HL-60 (cell line): ENCODE results near the gene MINDY3.

Experiments used
- DNase-seq, 2 experiments: peaks; one replicate each; pipeline ENCODE4 v3.0.0-alpha.2; 2010 to 2020; ENCODE audit warnings: low read depth in 1 of 2, low spot score in 1 of 2
- H3K27ac ChIP-seq: fragments of 250-450 bp; sonication (Bioruptor Pico); replicated peaks from 2 replicates; pipeline ENCODE4 v1.5.1; 2020; ENCODE audit warnings: mild to moderate bottlenecking, moderate library complexity
- H3K27me3 ChIP-seq: fragments of 250-450 bp; sonication (Bioruptor Pico); 2 replicates; pipeline ENCODE4 v1.5.1; 2021; ENCODE audit warnings: mild to moderate bottlenecking, moderate library complexity; ENCODE audit not compliant: insufficient read depth, poor library complexity, severe bottlenecking
- H3K4me3 ChIP-seq: replicated peaks from 2 replicates; pipeline ENCODE4 v1.5.1; 2011; ENCODE audit warnings: mild to moderate bottlenecking, control low read depth, low read length; ENCODE audit not compliant: insufficient read depth
- GABPA ChIP-seq: IDR thresholded peaks from 2 replicates; pipeline ENCODE4 v1.6.1; 2012; ENCODE audit warnings: low read depth
- POLR2AphosphoS5 ChIP-seq: IDR thresholded peaks from 2 replicates; pipeline ENCODE4 v1.6.1; 2012; ENCODE audit warnings: low read depth
- REST ChIP-seq: IDR thresholded peaks from 2 replicates; pipeline ENCODE4 v1.6.1; 2012; ENCODE audit warnings: low read depth; ENCODE audit not compliant: insufficient replicate concordance
- SPI1 ChIP-seq: IDR thresholded peaks from 2 replicates; pipeline ENCODE4 v1.6.1; 2012; ENCODE audit warnings: low read depth, mild to moderate bottlenecking, borderline replicate concordance
- TF ChIP-seq, protein P1 (sequence below): IDR thresholded peaks from one replicate; pipeline ENCODE4 v1.5.1; 2011; ENCODE audit warnings: low read length, control low read depth, inconsistent platforms; ENCODE audit not compliant: insufficient read depth

Gene MINDY3

GRCh38 chr10:15796098-15796759 is 64.1 kb downstream of the MINDY3 start:
- no peak overlapping the region for H3K27ac ChIP-seq
- TF ChIP-seq SPI1 (no peak), POLR2AphosphoS5 (no peak), REST (no peak), GABPA (no peak)
- TF ChIP-seq, protein P1, sequence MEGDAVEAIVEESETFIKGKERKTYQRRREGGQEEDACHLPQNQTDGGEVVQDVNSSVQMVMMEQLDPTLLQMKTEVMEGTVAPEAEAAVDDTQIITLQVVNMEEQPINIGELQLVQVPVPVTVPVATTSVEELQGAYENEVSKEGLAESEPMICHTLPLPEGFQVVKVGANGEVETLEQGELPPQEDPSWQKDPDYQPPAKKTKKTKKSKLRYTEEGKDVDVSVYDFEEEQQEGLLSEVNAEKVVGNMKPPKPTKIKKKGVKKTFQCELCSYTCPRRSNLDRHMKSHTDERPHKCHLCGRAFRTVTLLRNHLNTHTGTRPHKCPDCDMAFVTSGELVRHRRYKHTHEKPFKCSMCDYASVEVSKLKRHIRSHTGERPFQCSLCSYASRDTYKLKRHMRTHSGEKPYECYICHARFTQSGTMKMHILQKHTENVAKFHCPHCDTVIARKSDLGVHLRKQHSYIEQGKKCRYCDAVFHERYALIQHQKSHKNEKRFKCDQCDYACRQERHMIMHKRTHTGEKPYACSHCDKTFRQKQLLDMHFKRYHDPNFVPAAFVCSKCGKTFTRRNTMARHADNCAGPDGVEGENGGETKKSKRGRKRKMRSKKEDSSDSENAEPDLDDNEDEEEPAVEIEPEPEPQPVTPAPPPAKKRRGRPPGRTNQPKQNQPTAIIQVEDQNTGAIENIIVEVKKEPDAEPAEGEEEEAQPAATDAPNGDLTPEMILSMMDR = no peak
- H3K27me3 ChIP-seq = no peaks in the 10 kb centered on the region
- H3K4me3 ChIP-seq = no peak overlapping the region
- no peak for DNase-seq

DNA sequence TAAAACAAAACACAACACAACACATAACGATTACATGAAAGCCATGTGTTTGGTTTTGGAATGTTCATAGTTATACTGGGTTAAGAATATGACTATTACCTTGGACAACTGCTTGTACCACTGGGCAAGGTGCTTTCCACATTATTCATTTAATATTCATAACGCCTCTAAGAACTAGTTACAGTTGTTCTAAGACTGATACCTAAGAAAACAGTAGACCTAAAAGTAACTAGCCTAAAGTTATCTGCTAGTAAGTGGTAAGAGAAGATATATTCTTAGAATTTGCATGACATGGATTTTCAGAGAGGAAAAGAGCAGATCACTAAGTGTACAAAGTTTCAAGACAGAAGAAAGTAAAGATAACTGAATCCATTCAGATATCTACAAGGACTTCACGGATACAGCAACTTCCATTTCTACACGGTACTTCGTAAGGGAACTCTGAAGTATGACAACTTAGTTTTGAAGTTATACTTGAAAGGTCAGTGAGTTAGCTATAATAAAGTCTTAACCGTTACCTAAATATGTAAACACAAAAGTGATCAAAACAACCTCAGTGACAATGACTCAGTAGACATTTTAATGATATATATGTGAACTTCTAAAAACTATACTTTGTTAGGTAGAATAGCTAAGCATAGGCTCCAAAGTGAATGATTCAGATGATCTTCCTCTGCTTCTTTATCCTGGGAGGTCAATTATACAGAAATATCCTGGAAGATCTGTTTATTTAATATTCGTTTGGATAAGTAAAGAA is 65.1 kb downstream of the MINDY3 start:
- Histone ChIP-seq H3K4me3 (no peak overlapping the region), H3K27ac (no peak overlapping the region), H3K27me3 (no peaks in the 10 kb centered on the region)
- TF ChIP-seq GABPA (no peak), SPI1 (no peak), POLR2AphosphoS5 (no peak), REST (no peak)
- TF ChIP-seq, protein P1 = no peak
- no peak for DNase-seq

DNA sequence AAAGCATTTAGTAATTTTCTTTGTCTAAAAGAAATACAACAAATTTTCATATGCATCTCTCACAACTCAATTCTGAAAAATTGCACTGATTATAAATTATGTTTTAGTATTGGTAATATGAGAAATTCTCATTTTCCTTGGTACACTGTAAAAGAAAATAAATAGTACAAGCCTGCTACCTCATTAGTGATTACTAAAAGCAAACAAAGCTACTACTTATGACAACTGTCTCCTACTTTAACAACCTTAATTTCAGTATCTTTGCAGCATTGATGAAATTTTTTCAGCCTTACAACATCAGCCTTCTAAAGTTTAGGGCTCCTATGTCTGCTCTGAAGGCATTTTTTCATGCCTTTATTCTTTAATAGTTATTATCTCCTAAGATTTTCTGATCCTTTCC is 65.7 kb downstream of the MINDY3 start:
- no peak overlapping the region for H3K27ac ChIP-seq
- TF ChIP-seq, protein P1 = no peak
- no peak for TF ChIP-seq POLR2AphosphoS5
- no peak for TF ChIP-seq REST
- TF ChIP-seq SPI1 = no peak
- no peak for TF ChIP-seq GABPA
- no peak for DNase-seq
- no peak overlapping the region for H3K4me3 ChIP-seq
- H3K27me3 ChIP-seq = no peaks in the 10 kb centered on the region
